Fibroblast of the aortic adventitia (primary cell): Measurements from ENCODE around the gene NFIA. TPM values are rescaled to one million over a fixed set of nuclear protein-coding genes. Genes with fewer than 3 reads are reported as not detected.
A peak's percentile ranks its signal among the peaks of the same experiment; 100 is the strongest.

Experiments
- DNase-seq: peaks from one replicate; pipeline ENCODE4 v3.0.0-alpha.2; 2010; ENCODE audit warnings: low read depth
- H3K4me3 ChIP-seq: 2 replicates; pipeline ENCODE4 v1.5.1; 2011; ENCODE audit warnings: low read depth, mild to moderate bottlenecking, control low read depth, low read length, moderate library complexity
- total RNA-seq: library from RNA; depleted of rRNA; stranded (reverse); fragments of >200 nt; gene quantifications from 2 replicates; pipeline ENCODE4 v1.2.3, GENCODE V29; 2012; ENCODE audit warnings: low replicate concordance
- TF ChIP-seq, protein P1 (sequence below): IDR thresholded peaks from 2 replicates; pipeline ENCODE4 v1.5.1; 2011; ENCODE audit warnings: mild to moderate bottlenecking, low read length, control low read depth, inconsistent platforms; ENCODE audit not compliant: insufficient read depth

The NFIA gene
- total RNA-seq, 1 donor: 32.0 TPM

GRCh38 chr1:61208831-61209230 is 126.5 kb downstream of the NFIA start:
- no peak for DNase-seq
- H3K4me3 ChIP-seq: no peak overlapping the region
- TF ChIP-seq, protein P1, sequence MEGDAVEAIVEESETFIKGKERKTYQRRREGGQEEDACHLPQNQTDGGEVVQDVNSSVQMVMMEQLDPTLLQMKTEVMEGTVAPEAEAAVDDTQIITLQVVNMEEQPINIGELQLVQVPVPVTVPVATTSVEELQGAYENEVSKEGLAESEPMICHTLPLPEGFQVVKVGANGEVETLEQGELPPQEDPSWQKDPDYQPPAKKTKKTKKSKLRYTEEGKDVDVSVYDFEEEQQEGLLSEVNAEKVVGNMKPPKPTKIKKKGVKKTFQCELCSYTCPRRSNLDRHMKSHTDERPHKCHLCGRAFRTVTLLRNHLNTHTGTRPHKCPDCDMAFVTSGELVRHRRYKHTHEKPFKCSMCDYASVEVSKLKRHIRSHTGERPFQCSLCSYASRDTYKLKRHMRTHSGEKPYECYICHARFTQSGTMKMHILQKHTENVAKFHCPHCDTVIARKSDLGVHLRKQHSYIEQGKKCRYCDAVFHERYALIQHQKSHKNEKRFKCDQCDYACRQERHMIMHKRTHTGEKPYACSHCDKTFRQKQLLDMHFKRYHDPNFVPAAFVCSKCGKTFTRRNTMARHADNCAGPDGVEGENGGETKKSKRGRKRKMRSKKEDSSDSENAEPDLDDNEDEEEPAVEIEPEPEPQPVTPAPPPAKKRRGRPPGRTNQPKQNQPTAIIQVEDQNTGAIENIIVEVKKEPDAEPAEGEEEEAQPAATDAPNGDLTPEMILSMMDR: no peak

DNA sequence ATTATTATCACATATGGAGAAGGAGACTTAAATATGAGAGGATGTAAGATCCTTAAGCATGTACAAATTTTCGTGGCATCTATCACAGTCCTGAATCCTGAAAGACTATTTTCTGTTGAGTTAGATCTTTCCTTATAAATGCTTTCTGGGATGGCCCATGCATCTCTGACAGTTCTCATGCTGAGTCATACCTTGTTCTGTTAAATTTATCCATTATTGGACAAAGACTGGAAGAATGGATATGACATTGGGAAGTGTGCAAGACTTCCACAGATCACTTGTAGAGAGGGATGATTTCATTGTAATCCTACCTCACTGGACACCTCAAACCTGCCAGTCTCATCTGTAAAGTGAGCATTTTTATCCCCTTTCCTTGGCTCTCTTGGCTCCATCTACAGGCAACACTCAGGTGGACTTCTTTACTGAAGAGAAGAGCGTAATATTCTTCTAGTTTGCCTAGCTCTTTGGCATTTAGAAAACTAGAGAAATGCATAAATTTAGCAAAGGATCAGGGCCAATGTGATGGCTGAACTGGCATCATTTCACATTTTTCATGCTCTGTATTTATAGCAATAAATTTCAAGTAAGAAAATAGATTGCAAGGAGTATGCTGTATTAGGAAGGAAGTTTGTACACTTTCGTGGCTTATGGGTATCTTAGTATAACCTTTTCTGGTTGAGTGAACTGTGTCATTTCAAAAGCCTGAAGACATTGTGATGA is 128.2 kb downstream of the NFIA start:
- no peak for DNase-seq
- TF ChIP-seq, protein P1: peak; percentile 8
- no peak overlapping the region for H3K4me3 ChIP-seq

- TF ChIP-seq, protein P1: no peak
- H3K4me3 ChIP-seq: no peak overlapping the region
Measured at GRCh38 chr1:61213245-61214011, 131.1 kb downstream of the NFIA start.

GRCh38 chr1:61215119-61215518 is 132.8 kb downstream of the NFIA start:
- peak; percentile 38 for DNase-seq
- no peak overlapping the region for H3K4me3 ChIP-seq
- TF ChIP-seq, protein P1: no peak

More at GRCh38 chr1:61213245-61214011, 131.1 kb downstream of the NFIA start:
- no peak for DNase-seq

DNA sequence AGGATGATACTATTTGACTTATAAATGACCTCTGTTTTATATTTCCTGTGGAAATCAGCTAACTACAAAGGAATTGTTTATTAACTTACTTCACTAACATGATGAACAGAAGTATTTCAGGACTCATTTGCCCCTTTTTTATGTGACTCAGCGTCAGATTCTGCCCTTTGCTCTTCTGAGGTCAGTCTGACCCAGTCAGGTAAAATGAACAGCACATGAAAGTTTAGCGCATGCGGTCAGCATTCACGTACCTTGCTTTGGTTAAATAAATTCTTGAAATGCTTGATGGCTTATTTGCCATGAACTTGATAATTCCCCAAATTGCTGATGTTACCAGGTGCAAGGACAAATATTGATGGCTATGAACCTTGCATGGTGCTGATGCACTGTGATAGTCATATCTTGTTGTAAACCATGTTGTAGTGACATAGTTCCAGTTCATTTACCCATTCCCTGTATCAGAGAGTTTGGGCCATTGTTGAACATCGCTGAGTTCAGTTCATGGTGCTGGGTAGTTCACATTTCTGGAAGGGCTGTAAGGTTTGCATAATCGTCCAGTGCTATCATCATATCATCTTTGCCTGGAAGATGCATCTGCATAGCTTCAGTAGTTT is 133.4 kb downstream of the NFIA start:
- TF ChIP-seq, protein P1: no peak
- no peak overlapping the region for H3K4me3 ChIP-seq
- DNase-seq: no peak

- no peak overlapping the region for H3K4me3 ChIP-seq
- TF ChIP-seq, protein P1: no peak
- peak; percentile 57 for DNase-seq
Measured at GRCh38 chr1:61220536-61220935, 138.2 kb downstream of the NFIA start.
